Measurements from ENCODE around the gene GLP2R. TPM values are rescaled to one million over a fixed set of nuclear protein-coding genes. Genes with fewer than 3 reads are reported as not detected.

GLP2R gene
- total RNA-seq, 6 experiments from 2014 or later: not detected

- DNase-seq: no peak
- Mint-ChIP-seq H3K27ac (no peak overlapping the region), H3K4me3 (no peak overlapping the region), H3K27me3 (ENCODE audit: insufficient read depth) (peaks cover 16% of the 10 kb centered on the region), H3K4me1 (ENCODE audit: low read depth) (no peaks in the 10 kb centered on the region; the same call in 1 of the 2 replicates), H3K9me3 (peaks cover 21% of the 10 kb centered on the region), H3K36me3 (ENCODE audit: low read depth) (no peaks in the 10 kb centered on the region)
- TF ChIP-seq CTCF (IDR thresholded peaks at IDR 0.05): no peak
These were observed 19.0 kb upstream of the GLP2R start for GRCh38 chr17:9806699-9807098.

GRCh38 chr17:9809409-9809808, 16.3 kb upstream of the GLP2R start:
- Mint-ChIP-seq H3K9me3 (peaks cover 13% of the 10 kb centered on the region), H3K4me3 (no peak overlapping the region), H3K27me3 (ENCODE audit: insufficient read depth) (peaks cover 12% of the 10 kb centered on the region; the same call in 1 of the 2 replicates), H3K27ac (no peak overlapping the region), H3K4me1 (ENCODE audit: low read depth) (no peaks in the 10 kb centered on the region), H3K36me3 (ENCODE audit: low read depth) (no peaks in the 10 kb centered on the region)
- DNase-seq: no peak
- TF ChIP-seq CTCF (IDR thresholded peaks at IDR 0.05): no peak

GRCh38 chr17:9810100-9810949, 15.4 kb upstream of the GLP2R start:
- no peak overlapping the region for H3K4me3 Mint-ChIP-seq
- no peaks in the 10 kb centered on the region for H3K4me1 Mint-ChIP-seq (ENCODE audit: low read depth)
- peaks cover 13% of the 10 kb centered on the region; the same call in 1 of the 2 replicates for H3K27me3 Mint-ChIP-seq (ENCODE audit: insufficient read depth)
- no peak for TF ChIP-seq CTCF (IDR thresholded peaks at IDR 0.05)
- H3K36me3 Mint-ChIP-seq (ENCODE audit: low read depth): no peaks in the 10 kb centered on the region
- no peak for DNase-seq
- H3K9me3 Mint-ChIP-seq: peaks cover 5% of the 10 kb centered on the region
- H3K27ac Mint-ChIP-seq: no peak overlapping the region

- Mint-ChIP-seq H3K4me1 (ENCODE audit: low read depth) (no peaks in the 10 kb centered on the region), H3K9me3 (peaks cover 5% of the 10 kb centered on the region; the same call in 1 of the 2 replicates), H3K27ac (no peak overlapping the region)
These were observed 14.6 kb upstream of the GLP2R start for GRCh38 chr17:9811086-9811485.

GRCh38 chr17:9811537-9811936, 14.2 kb upstream of the GLP2R start:
- TF ChIP-seq CTCF (IDR thresholded peaks at IDR 0.05): no peak
- peaks cover 9% of the 10 kb centered on the region; the same call in 1 of the 2 replicates for H3K9me3 Mint-ChIP-seq
- DNase-seq: no peak
- peaks cover 5% of the 10 kb centered on the region; the same call in 1 of the 2 replicates for H3K36me3 Mint-ChIP-seq (ENCODE audit: low read depth)
- H3K4me3 Mint-ChIP-seq: no peak overlapping the region
- H3K4me1 Mint-ChIP-seq (ENCODE audit: low read depth): no peaks in the 10 kb centered on the region
- no peak overlapping the region for H3K27ac Mint-ChIP-seq
- peaks cover 7% of the 10 kb centered on the region; the same call in 1 of the 2 replicates for H3K27me3 Mint-ChIP-seq (ENCODE audit: insufficient read depth)

More at GRCh38 chr17:9811086-9811485, 14.6 kb upstream of the GLP2R start:
- no peak for DNase-seq
- H3K27me3 Mint-ChIP-seq (ENCODE audit: insufficient read depth): peaks cover 9% of the 10 kb centered on the region; the same call in 1 of the 2 replicates
- peaks cover under 1% of the 10 kb centered on the region; the same call in 1 of the 2 replicates for H3K36me3 Mint-ChIP-seq (ENCODE audit: low read depth)
- no peak for TF ChIP-seq CTCF (IDR thresholded peaks at IDR 0.05)
- H3K4me3 Mint-ChIP-seq: no peak overlapping the region
